Caco-2 (cell line): Measurements from ENCODE around the gene PLPPR3. TPM values are rescaled to one million over a fixed set of nuclear protein-coding genes. Genes with fewer than 3 reads are reported as not detected.

Source experiments
- BruUV-seq: library from RNA; stranded (reverse); fragments of 400-500 nt; replicated peaks from 2 replicates; lab custom pipeline; 2021; lab: Mats Ljungman, UMichigan
- CTCF ChIA-PET: fragments of 300-600 bp; sonication (Branson Sonifier 250); formaldehyde crosslinking; loops from one replicate; lab custom pipeline; 2022; ENCODE audit warnings: antibody characterized with exemption; lab: Charles Lee
- POLR2A ChIA-PET: fragments of 300-600 bp; sonication (Branson Sonifier 250); formaldehyde crosslinking; loops from one replicate; lab custom pipeline; 2022; ENCODE audit warnings: antibody characterized with exemption; lab: Charles Lee
- DNase-seq, 2 experiments: peaks; one replicate each; pipeline versions ENCODE4 v3.0.0 to v3.0.0-alpha.2; 2020 to 2022
- H3K27me3 ChIP-seq: replicated peaks from 2 replicates; pipeline ENCODE4 v1.6.0; 2011; ENCODE audit warnings: low read length; ENCODE audit not compliant: control insufficient read depth, insufficient read depth
- H3K36me3 ChIP-seq: 2 replicates; pipeline ENCODE4 v1.5.1; 2011; ENCODE audit warnings: low read length; ENCODE audit not compliant: control insufficient read depth, insufficient read depth
- H3K4me1 ChIP-seq: fragments of 250-450 bp; sonication (Bioruptor Pico); 2 replicates; pipeline ENCODE4 v1.5.1; 2020; ENCODE audit warnings: mild to moderate bottlenecking
- H3K4me3 ChIP-seq: 2 replicates; pipeline ENCODE4 v1.5.1; 2011; ENCODE audit warnings: low read depth, mild to moderate bottlenecking, control low read depth, low read length
- H3K9me3 ChIP-seq: fragments of 250-450 bp; sonication (Bioruptor Pico); 2 replicates; pipeline ENCODE4 v1.5.1; 2020; ENCODE audit warnings: mild to moderate bottlenecking, moderate library complexity
- H3K27ac Mint-ChIP-seq: one replicate; pipeline ENCODE4 v1.8.0; 2022; ENCODE audit warnings: mixed read lengths; ENCODE audit not compliant: unreplicated experiment
- H3K27me3 Mint-ChIP-seq: one replicate; pipeline ENCODE4 v1.8.0; 2022; ENCODE audit warnings: mixed read lengths; ENCODE audit not compliant: insufficient read depth, unreplicated experiment
- H3K36me3 Mint-ChIP-seq: one replicate; pipeline ENCODE4 v1.8.0; 2022; ENCODE audit warnings: mild to moderate bottlenecking, mixed read lengths; ENCODE audit not compliant: insufficient read depth, unreplicated experiment
- H3K4me1 Mint-ChIP-seq: one replicate; pipeline ENCODE4 v1.8.0; 2022; ENCODE audit warnings: low read depth, mixed read lengths; ENCODE audit not compliant: unreplicated experiment
- H3K4me3 Mint-ChIP-seq: one replicate; pipeline ENCODE4 v1.8.0; 2022; ENCODE audit warnings: mild to moderate bottlenecking, moderate library complexity, mixed read lengths; ENCODE audit not compliant: unreplicated experiment
- H3K9me3 Mint-ChIP-seq: one replicate; pipeline ENCODE4 v1.8.0; 2022; ENCODE audit warnings: mixed read lengths; ENCODE audit not compliant: unreplicated experiment
- CTCF ChIP-seq, 2 experiments: fragments of 200-600 bp in 1 of 2; IDR thresholded peaks; 1 replicate in 1 of 2; 2 replicates in 1 of 2; pipeline versions ENCODE4 v1.5.1 to v1.8.0; 2011 to 2022; ENCODE audit warnings: antibody characterized with exemption in 1 of 2, control low read depth in 1 of 2, inconsistent platforms in 1 of 2, low read depth in 1 of 2, low read length in 1 of 2, mild to moderate bottlenecking in 1 of 2, moderate library complexity in 1 of 2; ENCODE audit not compliant: insufficient read depth in 1 of 2, severe bottlenecking in 1 of 2, unreplicated experiment in 1 of 2
- intact Hi-C: fragments of 100-400 bp; cut with micrococcal nuclease; formaldehyde crosslinking; loops from one replicate; pipeline ENCODE4 v1.10.0; 2022; ENCODE audit not compliant: unreplicated experiment
- total RNA-seq: library from RNA; stranded (reverse); gene quantifications from 2 replicates; pipeline ENCODE4 v1.2.3, GENCODE V29; 2022

PLPPR3 gene
- total RNA-seq, 1 experiment from 2014 or later, result 7.1 TPM

- intact Hi-C loops, result no loop called here
- no peaks in the 10 kb centered on the region for H3K36me3 Mint-ChIP-seq
- no peak for DNase-seq
- ChIA-PET POLR2A (interaction anchor here (0.6 kb wide), 1 partner anchor 42 kb away, joined by 5 read pairs; no protein-coding TSS in a partner anchor), CTCF (no interaction called here)
- TF ChIP-seq CTCF (IDR thresholded peaks at IDR 0.05; ENCODE audit: insufficient read depth in 1 of 2, low read depth in 1 of 2, low read length in 1 of 2, severe bottlenecking in 1 of 2, unreplicated experiment in 1 of 2), result no peak
- H3K9me3 Mint-ChIP-seq, result no peaks in the 10 kb centered on the region
- no peak overlapping the region for H3K27ac Mint-ChIP-seq
- H3K4me3 Mint-ChIP-seq, result no peak overlapping the region
- no peaks in the 10 kb centered on the region for H3K4me1 ChIP-seq
- BruUV-seq, result no TSS peak
- H3K4me3 ChIP-seq, result no peak overlapping the region
- H3K27me3 Mint-ChIP-seq, result no peaks in the 10 kb centered on the region
- H3K27me3 ChIP-seq, result no peaks in the 10 kb centered on the region
- no peaks in the 10 kb centered on the region for H3K9me3 ChIP-seq
- no peaks in the 10 kb centered on the region for H3K4me1 Mint-ChIP-seq
- H3K36me3 ChIP-seq, result no peaks in the 10 kb centered on the region
These were observed 13.6 kb upstream of the PLPPR3 start for GRCh38 chr19:835210-835810.

GRCh38 chr19:834216-834615 lies 12.5 kb upstream of the PLPPR3 start:
- H3K27me3 Mint-ChIP-seq, result no peaks in the 10 kb centered on the region
- no peaks in the 10 kb centered on the region for H3K27me3 ChIP-seq

More at GRCh38 chr19:834216-834615, 12.5 kb upstream of the PLPPR3 start:
- no peaks in the 10 kb centered on the region for H3K9me3 ChIP-seq
- no peak overlapping the region for H3K4me3 ChIP-seq
- Mint-ChIP-seq H3K9me3 (no peaks in the 10 kb centered on the region), H3K36me3 (no peaks in the 10 kb centered on the region), H3K4me3 (no peak overlapping the region), H3K27ac (no peak overlapping the region), H3K4me1 (no peaks in the 10 kb centered on the region)
- no peaks in the 10 kb centered on the region for H3K4me1 ChIP-seq
- TF ChIP-seq CTCF (IDR thresholded peaks at IDR 0.05; ENCODE audit: insufficient read depth in 1 of 2, low read depth in 1 of 2, low read length in 1 of 2, severe bottlenecking in 1 of 2, unreplicated experiment in 1 of 2), result no peak
- ChIA-PET POLR2A (no interaction called here), CTCF (no interaction called here)
- H3K36me3 ChIP-seq, result no peaks in the 10 kb centered on the region
- intact Hi-C loops, result no loop called here
- BruUV-seq, result no TSS peak
- DNase-seq, result no peak
